ENCODE results near the gene SLC44A4.
"Not testable (repeated sequence)": the region's sequence is repeated elsewhere in the genome, so short reads cannot be mapped to it uniquely, and the experiment has no call there.

The SLC44A4 gene

GRCh38 chr6:31827286-31828079, 51.3 kb downstream of the SLC44A4 start, which contains the start of gene HSPA1B:
Gene HSPA1B, plus strand, starts transcription at chr6:31827738. Its CDS starts 213 bp downstream, at chr6:31827951.
- peak; percentile 81 for DNase-seq (ENCODE audit: low read depth)

- DNase-seq (ENCODE audit: low read depth) = no peak
These were observed 52.0 kb downstream of the SLC44A4 start for GRCh38 chr6:31826793-31827285.

- DNase-seq (ENCODE audit: low read depth) = no peak
These were observed 53.2 kb downstream of the SLC44A4 start for GRCh38 chr6:31825553-31825952.

GRCh38 chr6:31823592-31824196, 55.1 kb downstream of the SLC44A4 start:
- not testable (repeated sequence) for DNase-seq (ENCODE audit: low read depth)

GRCh38 chr6:31822036-31822821, 56.6 kb downstream of the SLC44A4 start:
- DNase-seq (ENCODE audit: low read depth) = peak; percentile 41

GRCh38 chr6:31821301-31822035, 57.3 kb downstream of the SLC44A4 start:
- no peak for DNase-seq (ENCODE audit: low read depth)

- DNase-seq (ENCODE audit: low read depth) = not testable (repeated sequence)
These were observed 58.4 kb downstream of the SLC44A4 start for GRCh38 chr6:31820399-31820798.

- no peak for DNase-seq (ENCODE audit: low read depth)
These were observed 58.9 kb downstream of the SLC44A4 start for GRCh38 chr6:31819871-31820299.

- not testable (repeated sequence) for DNase-seq (ENCODE audit: low read depth)
These were observed 60.8 kb downstream of the SLC44A4 start for GRCh38 chr6:31817929-31818511.

GRCh38 chr6:31817133-31817928, 61.5 kb downstream of the SLC44A4 start:
- DNase-seq (ENCODE audit: low read depth) = not testable (repeated sequence)

- DNase-seq (ENCODE audit: low read depth) = peak; percentile 52
These were observed 63.6 kb downstream of the SLC44A4 start, which contains the start of the genes HSPA1A and HSPA1L for GRCh38 chr6:31815025-31815838. Gene HSPA1A, plus strand, starts transcription at chr6:31815543. Its CDS starts 214 bp downstream, at chr6:31815757. Gene HSPA1L, minus strand, starts transcription at chr6:31815283. Its CDS starts 3,311 bp downstream, at chr6:31811972.

- DNase-seq (ENCODE audit: low read depth) = peak; percentile 57
These were observed 64.1 kb downstream of the SLC44A4 start for GRCh38 chr6:31814677-31815024.

GRCh38 chr6:31813465-31813849, 65.3 kb downstream of the SLC44A4 start:
- DNase-seq (ENCODE audit: low read depth) = no peak
